GM12878 (cell line): ENCODE results near the gene KISS1R. TPM values are rescaled to one million over a fixed set of nuclear protein-coding genes. Genes with fewer than 3 reads are reported as not detected.

Experiments
- ATAC-seq: fragments of 200-7000 bp; cut with Tn5 transposase; 3 replicates; pipeline ENCODE4 v1.9.1; 2020; ENCODE audit warnings: mild to moderate bottlenecking, moderate library complexity
- BruUV-seq: library from RNA; stranded (reverse); fragments of 400-500 nt; replicated peaks from 2 replicates; lab custom pipeline; 2021; lab: Mats Ljungman, UMichigan
- CTCF ChIA-PET: fragments of 300-600 bp; sonication (Branson Sonifier 250); formaldehyde crosslinking; extraction: SDS; loops from one replicate; lab custom pipeline; 2021; ENCODE audit warnings: inconsistent platforms; lab: Yijun Ruan, JAX
- POLR2A ChIA-PET: fragments of 350-600 bp; formaldehyde crosslinking; extraction: SDS; loops from one replicate; lab custom pipeline; 2021; ENCODE audit warnings: inconsistent platforms; lab: Charles Lee
- RAD21 ChIA-PET: fragments of 300-600 bp; sonication (Branson Sonifier 250); formaldehyde crosslinking; loops from one replicate; lab custom pipeline; 2023; ENCODE audit warnings: antibody characterized with exemption; ENCODE audit not compliant: unreplicated experiment; lab: Charles Lee
- SMC1A ChIA-PET: fragments of 300-600 bp; sonication (Branson Sonifier 250); formaldehyde crosslinking; loops from one replicate; lab custom pipeline; 2023; ENCODE audit not compliant: unreplicated experiment, uncharacterized antibody; lab: Charles Lee
- DNase-seq: peaks from one replicate; pipeline ENCODE4 v3.0.0-alpha.2; 2011; ENCODE audit warnings: low read depth, low spot score
- FAIRE-seq: peaks from 3 replicates; lab custom pipeline; 2011; peaks lifted over from hg19 to GRCh38; lab: Jason Lieb, UNC
- H2AFZ ChIP-seq: 2 replicates; pipeline ENCODE4 v1.6.0; 2011; ENCODE audit warnings: low read depth, low read length, control low read depth; ENCODE audit not compliant: control insufficient read depth
- H3K27ac ChIP-seq: 2 replicates; pipeline ENCODE4 v1.5.1; 2011; ENCODE audit warnings: control low read depth; ENCODE audit not compliant: control insufficient read depth, insufficient read depth
- H3K27me3 ChIP-seq, 2 experiments: replicated peaks in 1 of 2; 2 replicates each; pipeline versions ENCODE4 v1.6.0 to v1.6.1; 2011; ENCODE audit warnings: low read length in 1 of 2; ENCODE audit not compliant: control insufficient read depth in 2 of 2, insufficient read depth in 2 of 2
- H3K36me3 ChIP-seq, 2 experiments: 2 replicates each; pipeline ENCODE4 v1.5.1; 2011; ENCODE audit warnings: low read length in 1 of 2; ENCODE audit not compliant: control insufficient read depth in 2 of 2, insufficient read depth in 2 of 2
- H3K4me1 ChIP-seq: 2 replicates; pipeline ENCODE4 v1.6.1; 2011; ENCODE audit warnings: mild to moderate bottlenecking, low read length, moderate library complexity, mixed read lengths; ENCODE audit not compliant: control insufficient read depth, insufficient read depth
- H3K4me2 ChIP-seq: 2 replicates; pipeline ENCODE4 v1.6.0; 2011; ENCODE audit warnings: control low read depth; ENCODE audit not compliant: control insufficient read depth, insufficient read depth
- H3K4me3 ChIP-seq: fragments of 200-600 bp; sonication (generic); 2 replicates; pipeline ENCODE4 v1.5.1; 2016
- H3K79me2 ChIP-seq: 2 replicates; pipeline ENCODE4 v1.6.0; 2011; ENCODE audit warnings: low read length; ENCODE audit not compliant: control insufficient read depth, insufficient read depth
- H3K9ac ChIP-seq: 2 replicates; pipeline ENCODE4 v1.8.0; 2011; ENCODE audit warnings: low read length, control low read depth, mixed read lengths; ENCODE audit not compliant: control insufficient read depth, insufficient read depth
- H3K9me3 ChIP-seq: replicated peaks from 3 replicates; pipeline ENCODE4 v1.5.1; 2011; ENCODE audit warnings: mild to moderate bottlenecking, low read length; ENCODE audit not compliant: control insufficient read depth, insufficient read depth
- H4K20me1 ChIP-seq: 2 replicates; pipeline ENCODE4 v1.6.0; 2011; ENCODE audit not compliant: control insufficient read depth, insufficient read depth
- BHLHE40 ChIP-seq, 2 experiments: fragments of 450-650 bp in 1 of 2; IDR thresholded peaks; 2 replicates each; pipeline ENCODE4 v1.6.1; 2011 to 2017; ENCODE audit warnings: low read depth in 2 of 2, borderline replicate concordance in 1 of 2, improper control_type of control experiment in 1 of 2, low read length in 1 of 2, mild to moderate bottlenecking in 1 of 2
- BRCA1 ChIP-seq: IDR thresholded peaks from 2 replicates; pipeline ENCODE4 v1.6.1; 2011; ENCODE audit warnings: low read depth, low read length, improper control_type of control experiment
- HDGF ChIP-seq: fragments of 450-650 bp; IDR thresholded peaks from 2 replicates; pipeline ENCODE4 v1.6.1; 2016; ENCODE audit warnings: antibody characterized with exemption
- IKZF2 ChIP-seq, 2 experiments: fragments of 450-650 bp; IDR thresholded peaks; 2 replicates each; pipeline ENCODE4 v1.6.1; 2017; ENCODE audit warnings: mild to moderate bottlenecking in 2 of 2, moderate library complexity in 2 of 2
- LARP7 ChIP-seq: fragments of 450-650 bp; IDR thresholded peaks from 2 replicates; pipeline ENCODE4 v1.6.1; 2017; ENCODE audit warnings: mild to moderate bottlenecking
- SMARCA5 ChIP-seq: fragments of 450-650 bp; IDR thresholded peaks from 2 replicates; pipeline ENCODE4 v1.6.1; 2017; ENCODE audit warnings: mild to moderate bottlenecking
- SPI1 ChIP-seq: IDR thresholded peaks from 2 replicates; pipeline ENCODE4 v1.6.1; 2011; ENCODE audit warnings: low read depth, mild to moderate bottlenecking, low read length, moderate library complexity, borderline replicate concordance; ENCODE audit not compliant: insufficient read depth
- YY1 ChIP-seq: IDR thresholded peaks from 2 replicates; pipeline ENCODE4 v1.6.1; 2011; ENCODE audit warnings: low read depth, mild to moderate bottlenecking, low read length
- ZNF217 ChIP-seq: fragments of 450-650 bp; IDR thresholded peaks from 2 replicates; pipeline ENCODE4 v1.6.1; 2017; ENCODE audit warnings: antibody characterized with exemption, mild to moderate bottlenecking
- WGBS: methylation state at CpG from one replicate; pipeline ENCODE4 v1.1.6; 2016; ENCODE audit warnings: low lambda C conversion rate; ENCODE audit not compliant: insufficient replicate concordance, insufficient coverage; ENCODE audit errors: missing lambda C conversion rate; 5-methylcytosine and 5-hydroxymethylcytosine counted together
- in situ Hi-C: fragments of 300-500 bp; cut with MboI; formaldehyde crosslinking; loops from 9 replicates; pipeline ENCODE4 v1.14.3; 2018; ENCODE audit warnings: mixed read lengths
- intact Hi-C: fragments of 100-400 bp; cut with micrococcal nuclease; formaldehyde crosslinking; loops from one replicate; pipeline ENCODE4 v1.14.2; 2022; ENCODE audit not compliant: unreplicated experiment
- polyA plus RNA-seq, 11 experiments: library from polyadenylated mRNA; depleted of rRNA in 4 of 11; unstranded in 6 of 11; stranded (reverse) in 5 of 11; fragments of >200 nt; fragmentation: Nextera tagmentation in 4 of 11; fragmentation: Illumina TruSeq in 1 of 11; extraction: Ambion mirVana in 4 of 11; extraction: Trizol in 1 of 11; gene quantifications; 1 replicate in 1 of 11; 2 replicates in 10 of 11; pipeline versions ENCODE4 v1.2.1 to v1.2.3, GENCODE V29; 2011 to 2016; ENCODE audit warnings: inconsistent platforms in 2 of 11, missing spikeins in 2 of 11, low read depth in 1 of 11
- total RNA-seq, 4 experiments: library from RNA; depleted of rRNA in 3 of 4; stranded (reverse); fragments of >200 nt in 3 of 4; fragmentation: Illumina TruSeq in 1 of 4; extraction: Trizol in 1 of 4; gene quantifications; 2 replicates each; pipeline versions ENCODE4 v1.2.1 to v1.2.3, GENCODE V29; 2013 to 2021
- TF ChIP-seq, protein P1 (sequence below): IDR thresholded peaks from 2 replicates; pipeline ENCODE4 v1.6.1; 2012; ENCODE audit warnings: low read depth, low read length, improper control_type of control experiment
- TF ChIP-seq, protein P2 (sequence below): IDR thresholded peaks from 2 replicates; pipeline ENCODE4 v1.6.1; 2011; ENCODE audit warnings: borderline replicate concordance, low read depth, mild to moderate bottlenecking, moderate library complexity, mixed read lengths, low read length; ENCODE audit not compliant: insufficient read depth; ENCODE audit errors: extremely low read length
- TF ChIP-seq, protein P3 (sequence below): fragments of 450-650 bp; IDR thresholded peaks from 2 replicates; pipeline ENCODE4 v1.6.1; 2016; ENCODE audit warnings: mild to moderate bottlenecking
- TF ChIP-seq, protein P4 (sequence below): IDR thresholded peaks from 2 replicates; pipeline ENCODE4 v1.6.1; 2012; ENCODE audit warnings: low read depth, low read length, improper control_type of control experiment

KISS1R gene
- total and polyA plus RNA-seq, 10 of the 15 experiments (the other 5 are each of a cell fraction or from before 2014, with no cell fraction given): 0.13 to 2.7 (median 1.4) TPM; not detected in 3

DNA sequence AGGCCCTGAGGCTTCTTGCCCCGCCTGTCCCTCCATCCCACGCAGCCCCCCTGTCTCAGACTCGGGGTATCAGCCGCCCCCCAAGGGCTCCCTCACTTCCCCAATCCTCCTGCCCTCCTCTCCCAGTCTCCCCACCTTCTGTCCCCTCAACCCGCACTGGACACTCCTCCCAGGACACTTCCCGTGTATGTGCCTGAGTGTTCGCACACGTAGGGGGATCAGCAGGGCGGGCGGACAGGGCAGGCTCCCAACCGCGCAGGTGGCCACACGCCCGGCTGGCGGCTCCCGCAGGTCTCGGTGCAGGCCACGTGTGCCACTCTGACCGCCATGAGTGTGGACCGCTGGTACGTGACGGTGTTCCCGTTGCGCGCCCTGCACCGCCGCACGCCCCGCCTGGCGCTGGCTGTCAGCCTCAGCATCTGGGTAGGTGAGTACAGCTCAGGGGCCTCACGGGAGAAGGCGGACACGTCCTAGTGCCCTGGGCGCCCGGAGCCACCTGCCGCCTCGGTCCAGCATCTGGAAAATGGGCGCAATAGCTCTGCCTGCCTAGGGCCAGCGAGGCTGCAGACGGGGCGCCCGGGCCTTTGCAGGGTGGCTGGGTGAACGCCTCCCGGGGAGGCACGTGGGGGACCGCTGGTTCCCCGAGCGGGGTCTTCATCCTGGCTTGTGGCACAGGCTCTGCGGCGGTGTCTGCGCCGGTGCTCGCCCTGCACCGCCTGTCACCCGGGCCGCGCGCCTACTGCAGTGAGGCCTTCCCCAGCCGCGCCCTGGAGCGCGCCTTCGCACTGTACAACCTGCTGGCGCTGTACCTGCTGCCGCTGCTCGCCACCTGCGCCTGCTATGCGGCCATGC lies 2.3 kb downstream of the KISS1R start:
- H3K4me3 ChIP-seq: peak overlapping the region; percentile 64; the same call in 1 of the 2 replicates
- H3K79me2 ChIP-seq: peaks cover 6% of the 10 kb centered on the region
- ChIA-PET SMC1A (interaction anchor here (0.7 to 2.0 kb wide), 3 partner anchors 27 to 65 kb away, joined by 4 to 11 read pairs (median 5); partner anchors contain the start of genes MED16, RNU6-9 and WDR18), RAD21 (interaction anchor here (0.6 to 3.6 kb wide), 8 partner anchors 11 to 191 kb away, joined by 3 to 46 read pairs (median 5); partner anchors contain the start of genes MED16, RNU6-9 and WDR18), CTCF (interaction anchor here (0.9 to 4.6 kb wide), 7 partner anchors 26 to 150 kb away, joined by 3 to 50 read pairs (median 4); partner anchors contain the start of genes MED16, RNU6-9 and WDR18), POLR2A (interaction anchor here (0.6 to 1.6 kb wide), 5 partner anchors 19 to 144 kb away, joined by 3 to 6 read pairs (median 4); no protein-coding TSS in a partner anchor)
- peaks cover 0 to 2% of the 10 kb centered on the region in 2 experiments; a peak in 1 of 4 replicates for H3K27me3 ChIP-seq
- no peak overlapping the region for H3K9ac ChIP-seq
- intact Hi-C loops (loop anchor here (10.0 kb wide), 1 partner anchor 325 kb away; the partner anchor contains the start of genes ATP5F1D and MIDN), in situ Hi-C loops (loop anchor here (5.0 kb wide), 3 partner anchors 62 to 147 kb away; partner anchors contain the start of genes CFD and WDR18)
- ATAC-seq: peak; percentile 43
- DNase-seq: no peak
- H4K20me1 ChIP-seq: no peaks in the 10 kb centered on the region
- H3K27ac ChIP-seq: no peak overlapping the region
- WGBS: under 1% methylated on average over 64 of the region's 68 CpGs
- peak overlapping the region; percentile 89 for H3K4me2 ChIP-seq
- BruUV-seq: no TSS peak
- H2AFZ ChIP-seq: peak overlapping the region; percentile 75
- FAIRE-seq: no peak
- H3K36me3 ChIP-seq: no peaks in the 10 kb centered on the region; a peak in 1 of 4 replicates
- H3K9me3 ChIP-seq: no peaks in the 10 kb centered on the region
- peaks cover 36% of the 10 kb centered on the region for H3K4me1 ChIP-seq
- TF ChIP-seq BHLHE40 (IDR thresholded peaks at IDR 0.05; ENCODE audit: borderline replicate concordance in 1 of 2, low read depth in 2 of 2, low read length in 1 of 2): peak; percentile 14 to 69; a peak in 2 of 4 replicates
- TF ChIP-seq SMARCA5: 0 out of 2 replicates have a peak, but pooled peaks have one; percentile 58
- peak; percentile 20; the same call in 1 of the 2 replicates for TF ChIP-seq YY1
- TF ChIP-seq LARP7: peak; percentile 55; the same call in 1 of the 2 replicates
- TF ChIP-seq, protein P1, sequence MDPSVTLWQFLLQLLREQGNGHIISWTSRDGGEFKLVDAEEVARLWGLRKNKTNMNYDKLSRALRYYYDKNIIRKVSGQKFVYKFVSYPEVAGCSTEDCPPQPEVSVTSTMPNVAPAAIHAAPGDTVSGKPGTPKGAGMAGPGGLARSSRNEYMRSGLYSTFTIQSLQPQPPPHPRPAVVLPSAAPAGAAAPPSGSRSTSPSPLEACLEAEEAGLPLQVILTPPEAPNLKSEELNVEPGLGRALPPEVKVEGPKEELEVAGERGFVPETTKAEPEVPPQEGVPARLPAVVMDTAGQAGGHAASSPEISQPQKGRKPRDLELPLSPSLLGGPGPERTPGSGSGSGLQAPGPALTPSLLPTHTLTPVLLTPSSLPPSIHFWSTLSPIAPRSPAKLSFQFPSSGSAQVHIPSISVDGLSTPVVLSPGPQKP: no peak
- TF ChIP-seq, protein P2, sequence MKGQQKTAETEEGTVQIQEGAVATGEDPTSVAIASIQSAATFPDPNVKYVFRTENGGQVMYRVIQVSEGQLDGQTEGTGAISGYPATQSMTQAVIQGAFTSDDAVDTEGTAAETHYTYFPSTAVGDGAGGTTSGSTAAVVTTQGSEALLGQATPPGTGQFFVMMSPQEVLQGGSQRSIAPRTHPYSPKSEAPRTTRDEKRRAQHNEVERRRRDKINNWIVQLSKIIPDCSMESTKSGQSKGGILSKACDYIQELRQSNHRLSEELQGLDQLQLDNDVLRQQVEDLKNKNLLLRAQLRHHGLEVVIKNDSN: peak; percentile 56
- TF ChIP-seq HDGF: 0 out of 2 replicates have a peak, but pooled peaks have one; percentile 58
- TF ChIP-seq, protein P3, sequence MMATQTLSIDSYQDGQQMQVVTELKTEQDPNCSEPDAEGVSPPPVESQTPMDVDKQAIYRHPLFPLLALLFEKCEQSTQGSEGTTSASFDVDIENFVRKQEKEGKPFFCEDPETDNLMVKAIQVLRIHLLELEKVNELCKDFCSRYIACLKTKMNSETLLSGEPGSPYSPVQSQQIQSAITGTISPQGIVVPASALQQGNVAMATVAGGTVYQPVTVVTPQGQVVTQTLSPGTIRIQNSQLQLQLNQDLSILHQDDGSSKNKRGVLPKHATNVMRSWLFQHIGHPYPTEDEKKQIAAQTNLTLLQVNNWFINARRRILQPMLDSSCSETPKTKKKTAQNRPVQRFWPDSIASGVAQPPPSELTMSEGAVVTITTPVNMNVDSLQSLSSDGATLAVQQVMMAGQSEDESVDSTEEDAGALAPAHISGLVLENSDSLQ: 0 out of 2 replicates have a peak, but pooled peaks have one; percentile 9
- TF ChIP-seq SPI1: peak; percentile 6; the same call in 1 of the 2 replicates
- TF ChIP-seq, protein P4, sequence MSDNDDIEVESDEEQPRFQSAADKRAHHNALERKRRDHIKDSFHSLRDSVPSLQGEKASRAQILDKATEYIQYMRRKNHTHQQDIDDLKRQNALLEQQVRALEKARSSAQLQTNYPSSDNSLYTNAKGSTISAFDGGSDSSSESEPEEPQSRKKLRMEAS: peak; percentile 58
- TF ChIP-seq ZNF217: peak; percentile 69; the same call in 1 of the 2 replicates
- peak in 1 of 2 experiments; percentile 51; a peak in 1 of 4 replicates for TF ChIP-seq IKZF2 (IDR thresholded peaks at IDR 0.05)
- no peak for TF ChIP-seq BRCA1
